ENCODE measurements around the gene FOLR3. TPM values are rescaled to one million over a fixed set of nuclear protein-coding genes. Genes with fewer than 3 reads are reported as not detected.

The FOLR3 gene
- total and polyA plus RNA-seq, 9 of the 15 experiments (the other 6 are each of a cell fraction or from before 2014, with no cell fraction given), result not detected

- Histone ChIP-seq H3K36me3 (ENCODE audit: control insufficient read depth, insufficient read depth, low read length) (no peaks in the 10 kb centered on the region), H3K27me3 (ENCODE audit: control insufficient read depth in 2 of 2, insufficient read depth in 2 of 2, low read length in 2 of 2) (peaks cover 10 to 29% of the 10 kb centered on the region in 2 experiments; a peak in 3 of 5 replicates), H3K4me3 (no peak overlapping the region), H3K79me2 (ENCODE audit: control insufficient read depth, insufficient read depth, low read length) (no peaks in the 10 kb centered on the region), H3K9me3 (replicated peaks; ENCODE audit: control insufficient read depth, insufficient read depth, low read depth, low read length) (no peaks in the 10 kb centered on the region), H3K9me1 (ENCODE audit: control insufficient read depth, insufficient read depth, low read length) (peaks cover 3% of the 10 kb centered on the region), H2AFZ (ENCODE audit: low read depth, low read length) (no peak overlapping the region), H3K4me1 (replicated peaks in 1 of 2; ENCODE audit: control insufficient read depth in 2 of 2, insufficient read depth in 2 of 2, low read length in 2 of 2) (no peaks in the 10 kb centered on the region; a peak in 1 of 5 replicates), H3K4me2 (ENCODE audit: insufficient read depth, low read length) (no peak overlapping the region), H3K27ac (ENCODE audit: extremely low read depth, low read depth, low read length) (no peak overlapping the region), H3K9ac (ENCODE audit: insufficient read depth in 1 of 2, low read depth in 2 of 2, low read length in 2 of 2) (peak overlapping the region in 1 of 2 experiments; percentile 52; a peak in 1 of 4 replicates), H4K20me1 (replicated peaks; ENCODE audit: control insufficient read depth, insufficient read depth, low read length) (no peaks in the 10 kb centered on the region)
- DNase-seq (ENCODE audit: extremely low read depth in 1 of 4, low spot score in 3 of 4) (no peak), ATAC-seq (no peak), FAIRE-seq (no peak)
- in situ Hi-C loops (cut with MboI), result no loop called here
- BruUV-seq (replicated peaks), result no TSS peak
- WGBS (ENCODE audit: insufficient coverage, low coverage, missing lambda C conversion rate), result 16% methylated on average over 3 of the region's 3 CpGs
- ChIA-PET POLR2A (no interaction called here), CTCF (ENCODE audit: low intra/inter-chr PET ratio) (no interaction called here)
- intact Hi-C loops (cut with micrococcal nuclease), result no loop called here
- TF ChIP-seq ZNF589 (CRISPR knock-in tag; IDR thresholded peaks at IDR 0.05; ENCODE audit: low read depth) (no peak), DACH1 (IDR thresholded peaks at IDR 0.05; ENCODE audit: partially characterized antibody) (no peak), PHF8 (IDR thresholded peaks at IDR 0.05; ENCODE audit: borderline replicate concordance, low read length) (no peak), ZNF407 (IDR thresholded peaks at IDR 0.05; ENCODE audit: low read depth) (no peak), KDM4B (IDR thresholded peaks at IDR 0.05; ENCODE audit: borderline replicate concordance in 2 of 2, low read depth in 1 of 2) (no peak), CSDE1 (IDR thresholded peaks at IDR 0.05) (no peak), KDM1A (IDR thresholded peaks at IDR 0.05) (no peak), SRSF9 (IDR thresholded peaks at IDR 0.05; ENCODE audit: borderline replicate concordance, low read depth, low read length) (no peak), LARP7 (IDR thresholded peaks at IDR 0.05) (no peak), CBX5 (IDR thresholded peaks at IDR 0.05; ENCODE audit: borderline replicate concordance, low read depth) (no peak), IFI16 (CRISPR knock-in tag; IDR thresholded peaks at IDR 0.05) (no peak), ZNF436 (CRISPR knock-in tag; IDR thresholded peaks at IDR 0.05) (no peak), DDX20 (tag; IDR thresholded peaks at IDR 0.05; ENCODE audit: low read depth) (no peak), ZNF311 (CRISPR knock-in tag; IDR thresholded peaks at IDR 0.05) (no peak), ZNF224 (CRISPR knock-in tag; IDR thresholded peaks at IDR 0.05) (no peak), MEF2D (tag; conservative IDR thresholded peaks at IDR 0.05; ENCODE audit: low read depth) (no peak), FOXJ3 (CRISPR knock-in tag; IDR thresholded peaks at IDR 0.05) (no peak), ZNF561 (CRISPR knock-in tag; conservative IDR thresholded peaks at IDR 0.05) (no peak), GABPB2 (CRISPR knock-in tag; conservative IDR thresholded peaks at IDR 0.05) (no peak)
Measured at GRCh38 chr11:72173291-72173690, 37.8 kb downstream of the FOLR3 start.
